GM08714 (cell line): ENCODE results near the gene SGCA.
A peak's percentile ranks its signal among the peaks of the same experiment; 100 is the strongest.

Experiments used
- H3K4me3 ChIP-seq: fragments of 200-500 bp; sonication (Bioruptor generic); 2 replicates; pipeline ENCODE4 v1.5.1; 2014; ENCODE audit warnings: mild to moderate bottlenecking, low read length, inconsistent platforms
- ZNF274 ChIP-seq: IDR thresholded peaks from 2 replicates; pipeline ENCODE4 v1.6.1; 2012; ENCODE audit warnings: mild to moderate bottlenecking, low read depth, low read length

Gene SGCA

GRCh38 chr17:50149091-50149416, 16.8 kb upstream of the SGCA start:
- peak overlapping the region; percentile 90 for H3K4me3 ChIP-seq
- TF ChIP-seq ZNF274 = no peak

GRCh38 chr17:50149417-50150353, 16.1 kb upstream of the SGCA start:
- peak overlapping the region; percentile 90 for H3K4me3 ChIP-seq
- no peak for TF ChIP-seq ZNF274

GRCh38 chr17:50150354-50151040, 15.3 kb upstream of the SGCA start, which contains the start of gene PPP1R9B:
Gene PPP1R9B (minus strand): TSS chr17:50150677. CDS start chr17:50150513, 164 bp downstream.
- TF ChIP-seq ZNF274 = no peak
- peak within 1 kb of the TSS; percentile 90 for H3K4me3 ChIP-seq

- no peak for TF ChIP-seq ZNF274
- H3K4me3 ChIP-seq = peak overlapping the region; percentile 90
These were observed 14.5 kb upstream of the SGCA start for GRCh38 chr17:50151041-50151936.

GRCh38 chr17:50151937-50152547, 13.8 kb upstream of the SGCA start:
- H3K4me3 ChIP-seq = peak overlapping the region; percentile 80; the same call in 1 of the 2 replicates

GRCh38 chr17:50152736-50153135, 13.1 kb upstream of the SGCA start:
- TF ChIP-seq ZNF274 = no peak
- no peak overlapping the region; the same call in 1 of the 2 replicates for H3K4me3 ChIP-seq

More at GRCh38 chr17:50151937-50152547, 13.8 kb upstream of the SGCA start:
- no peak for TF ChIP-seq ZNF274

- no peak for TF ChIP-seq ZNF274
- no peak overlapping the region; the same call in 1 of the 2 replicates for H3K4me3 ChIP-seq
These were observed 11.9 kb upstream of the SGCA start for GRCh38 chr17:50153650-50154575.

GRCh38 chr17:50154604-50155003, 11.2 kb upstream of the SGCA start:
- peak overlapping the region; percentile 32; the same call in 1 of the 2 replicates for H3K4me3 ChIP-seq
- TF ChIP-seq ZNF274 = no peak

GRCh38 chr17:50155115-50155819, 10.5 kb upstream of the SGCA start:
- H3K4me3 ChIP-seq = peak overlapping the region; percentile 32; the same call in 1 of the 2 replicates
- TF ChIP-seq ZNF274 = no peak

- no peak for TF ChIP-seq ZNF274
- H3K4me3 ChIP-seq = no peak overlapping the region
These were observed 7.9 kb upstream of the SGCA start for GRCh38 chr17:50157891-50158290.

- TF ChIP-seq ZNF274 = no peak
- peak overlapping the region; percentile 69 for H3K4me3 ChIP-seq
These were observed 4.5 kb upstream of the SGCA start for GRCh38 chr17:50161023-50161910.
